Activated gamma-delta T cell (primary cell): Measurements from ENCODE around the gene KLRB1.
"Not testable (repeated sequence)": the region's sequence is repeated elsewhere in the genome, so short reads cannot be mapped to it uniquely, and the experiment has no call there.

Experiments
- DNase-seq: peaks from one replicate; lab custom pipeline; 2025; lab: John Stamatoyannopoulos, UW
- total RNA-seq, 2 donors: gene quantifications; one replicate each; lab custom pipeline; 2026; lab: John Stamatoyannopoulos, UW

The KLRB1 gene
- total RNA-seq = 95.9 to 153 reads per million in 2 donors

DNA sequence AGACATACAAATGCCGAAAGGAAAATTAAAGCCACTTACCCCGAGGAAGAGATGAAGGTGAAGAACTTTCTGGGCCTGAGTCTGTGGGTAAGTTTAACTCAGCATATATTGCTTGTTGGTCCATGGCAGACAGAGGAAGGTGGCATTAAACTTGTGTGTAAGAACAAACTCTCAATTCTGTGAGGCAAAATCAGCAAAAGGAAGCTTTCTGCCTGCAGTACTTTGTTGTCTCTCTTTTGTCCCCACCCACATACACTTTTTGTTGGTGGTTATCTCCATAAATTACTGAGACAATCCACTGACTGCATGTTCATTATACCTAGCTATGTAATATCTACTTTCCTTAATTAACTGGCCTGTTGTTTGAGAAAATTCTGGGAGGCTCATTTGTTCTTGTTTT is at the start of gene KLRB1:
TSS of gene KLRB1 (minus strand) at position 201 of the 400 bp plus-strand sequence. CDS start at position 124, 77 bp downstream.
- DNase-seq = no peak

DNA sequence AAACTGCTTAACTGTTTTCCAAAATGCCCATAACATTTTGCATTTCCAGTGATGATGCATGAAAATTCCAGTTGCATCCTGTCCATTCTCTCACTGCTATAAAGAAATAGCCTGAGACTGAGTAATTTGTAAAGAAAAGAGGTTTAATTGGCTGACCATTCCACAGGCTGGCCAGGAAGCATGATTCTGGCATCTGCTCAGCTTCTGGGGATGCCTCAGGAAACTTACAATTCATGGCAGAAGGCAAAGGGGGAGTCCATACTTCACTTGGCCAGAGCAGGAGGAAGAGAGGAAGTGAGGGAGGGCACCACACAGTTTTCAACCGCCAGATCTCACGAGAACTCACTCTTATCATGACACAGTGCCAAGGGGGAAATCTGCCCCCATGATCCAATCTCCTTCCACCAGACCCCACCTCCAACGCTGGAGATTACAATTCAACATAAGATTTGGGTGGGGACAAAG is 43.6 kb upstream of the KLRB1 start:
- no peak for DNase-seq

DNA sequence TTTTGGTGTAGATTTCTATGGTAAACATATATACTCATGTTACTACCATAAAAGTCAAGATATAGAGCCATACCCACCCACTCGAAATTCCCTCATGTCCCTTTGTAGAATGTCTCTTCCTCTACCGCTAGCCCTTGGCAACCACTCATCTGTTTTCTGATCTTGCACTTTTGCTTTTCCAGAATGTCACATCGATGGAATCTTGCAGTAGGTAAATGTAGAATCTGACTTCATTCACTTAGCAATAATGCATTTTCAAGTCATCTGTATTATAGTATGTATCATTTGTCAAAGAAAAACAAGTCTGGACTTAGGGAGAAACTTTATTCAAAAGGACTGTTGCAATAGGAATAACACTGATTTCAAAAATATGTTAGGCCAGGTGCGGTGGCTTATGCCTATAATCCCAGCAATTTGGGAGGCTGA is 42.4 kb upstream of the KLRB1 start:
- DNase-seq = no peak

DNA sequence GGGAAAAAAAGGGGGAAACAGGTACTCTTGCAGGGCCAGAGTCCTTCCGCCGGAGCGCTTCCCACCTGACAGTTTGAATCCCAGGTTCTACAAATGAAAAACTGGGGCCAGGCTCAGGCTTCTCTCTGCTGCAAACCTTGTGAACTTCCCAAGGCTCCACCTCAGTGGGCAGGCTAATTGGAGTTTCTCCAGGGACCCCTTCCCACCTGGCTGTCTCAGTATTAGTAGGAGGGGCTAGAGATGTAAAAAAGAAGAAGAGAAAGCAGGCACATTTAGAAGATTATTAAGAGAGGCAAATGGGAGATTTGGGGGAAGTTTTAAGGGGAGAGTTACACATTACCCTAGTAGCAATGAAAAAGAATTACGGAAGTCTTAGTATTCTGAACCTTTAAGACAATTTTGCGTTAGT is 41.8 kb upstream of the KLRB1 start:
- DNase-seq = no peak

DNA sequence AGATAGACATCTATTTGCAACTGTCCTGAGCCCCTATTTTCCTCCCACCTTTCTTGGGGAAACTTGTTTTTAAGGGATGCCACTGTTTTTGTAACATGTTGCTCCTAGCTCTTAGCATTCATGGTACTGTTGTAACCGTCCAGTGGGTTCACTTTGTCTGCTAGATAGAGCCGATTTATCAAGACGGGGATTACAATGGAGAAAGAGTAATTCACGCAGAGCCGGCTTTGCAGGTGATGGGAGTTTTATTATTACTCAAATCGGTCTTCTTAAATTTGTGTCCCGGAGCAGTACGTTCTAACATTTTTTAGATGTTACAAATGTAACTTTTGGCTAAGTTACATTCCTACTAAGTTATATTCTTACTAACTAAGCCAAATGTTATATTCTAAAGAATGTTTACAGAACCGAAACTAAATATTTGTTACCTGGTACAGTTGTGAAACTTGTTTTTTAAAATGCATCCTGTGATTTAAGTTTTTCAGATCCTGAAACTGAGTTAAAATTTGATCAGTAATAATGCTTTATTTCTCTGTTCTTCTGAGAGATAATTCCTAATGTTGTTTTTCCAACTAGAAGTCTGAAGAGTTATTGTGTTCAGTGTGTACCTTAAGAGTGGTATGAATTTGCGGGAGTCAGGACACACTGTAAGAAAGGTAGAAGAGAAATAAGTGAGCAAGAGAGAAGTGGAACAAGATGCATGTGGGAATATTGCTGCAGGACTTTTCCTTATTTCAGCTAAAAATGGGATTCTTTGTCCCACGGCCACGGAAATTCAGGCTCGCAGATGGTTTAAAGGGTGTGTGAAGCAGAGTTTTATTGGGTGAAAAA is 41.2 kb upstream of the KLRB1 start:
- DNase-seq = no peak

DNA sequence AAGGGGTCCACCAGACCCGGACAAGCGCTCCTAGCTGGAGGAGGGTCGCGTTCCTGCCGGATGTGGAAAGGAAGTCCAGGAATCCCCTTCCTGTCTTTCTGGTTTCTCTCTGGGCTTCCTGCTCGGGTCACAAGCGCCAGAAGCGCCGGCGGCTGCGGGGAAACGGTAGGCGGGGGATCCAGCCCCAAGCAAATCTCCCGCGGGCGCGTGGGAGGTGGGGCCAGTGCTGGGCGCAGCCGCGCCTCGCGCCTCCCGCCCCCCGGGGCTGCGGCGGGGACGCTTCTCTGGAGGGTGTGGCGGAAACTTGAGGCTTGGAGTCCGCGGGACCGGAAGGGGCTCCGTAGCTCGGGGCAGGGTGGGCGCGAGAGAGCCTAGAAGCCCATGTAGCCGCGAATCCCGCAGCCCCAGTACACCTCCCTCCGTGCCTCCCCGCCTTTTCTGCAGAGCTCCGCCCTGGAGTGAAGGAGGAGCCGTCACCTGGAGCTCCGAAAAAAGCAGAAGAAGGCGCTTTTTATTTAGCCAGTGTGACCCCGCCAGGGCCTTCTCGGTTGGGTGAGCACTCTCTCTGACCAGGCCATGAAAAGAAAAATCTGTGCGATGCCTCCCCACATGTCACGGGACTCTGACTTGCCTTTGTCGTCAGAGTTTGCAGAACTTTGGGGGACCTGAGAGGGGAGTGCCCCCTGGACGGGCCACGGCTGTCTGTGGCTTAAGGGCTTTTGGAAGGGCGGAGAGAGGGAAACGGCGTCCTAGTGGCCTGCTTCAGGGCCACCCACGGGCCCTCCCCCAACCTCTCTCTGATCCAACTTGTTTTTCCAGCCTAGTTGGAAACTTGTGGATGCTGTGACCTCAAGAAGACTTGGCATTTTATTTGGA is 40.3 kb upstream of the KLRB1 start:
- peak; percentile 87 for DNase-seq

DNA sequence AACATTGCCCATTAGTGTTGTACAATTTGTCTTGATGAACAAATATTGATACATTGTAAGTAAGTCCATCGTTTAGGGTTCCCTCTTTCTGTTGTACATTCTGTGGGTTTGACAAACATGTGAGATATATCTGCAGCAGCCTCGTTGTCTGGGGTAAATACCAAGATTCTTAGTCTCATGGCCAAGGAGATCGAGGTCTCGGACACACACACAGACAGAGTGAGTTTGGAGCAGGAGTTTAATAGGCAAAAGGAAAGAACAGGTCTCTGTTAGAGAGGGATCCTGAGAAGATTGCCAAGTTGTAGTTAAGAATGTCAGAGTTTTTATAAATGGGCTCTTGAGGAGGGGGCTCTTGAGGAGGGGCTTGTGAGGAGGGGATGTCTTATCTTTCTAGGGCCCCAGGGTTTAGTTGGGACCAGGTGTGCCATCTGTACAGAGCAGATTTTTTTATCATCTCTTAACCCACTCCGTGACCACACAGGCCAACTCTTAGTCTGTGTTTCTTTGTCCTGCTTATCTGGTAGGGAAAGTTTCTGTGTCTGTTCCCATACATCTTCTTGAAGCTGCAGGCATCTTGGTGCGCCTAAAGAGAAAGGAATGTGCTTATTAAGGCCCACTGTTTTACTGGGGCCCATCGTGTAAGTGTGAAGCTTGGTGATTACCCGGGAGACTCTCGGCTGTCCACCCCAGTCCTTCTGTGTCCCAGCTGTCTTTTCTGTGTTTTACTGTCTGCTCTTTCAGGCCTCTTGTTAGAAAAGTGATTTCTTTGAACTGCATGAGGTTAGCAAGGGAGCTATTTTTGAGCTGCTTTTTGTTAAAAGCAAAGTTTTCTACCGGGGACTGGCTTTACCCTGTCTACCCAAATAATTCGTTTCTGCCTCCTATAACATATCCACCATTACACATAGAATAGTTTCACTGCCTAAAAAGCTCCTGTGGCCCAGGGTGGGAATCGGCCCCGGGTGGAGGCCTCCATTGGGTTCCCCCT is 39.4 kb upstream of the KLRB1 start:
- no peak for DNase-seq

DNA sequence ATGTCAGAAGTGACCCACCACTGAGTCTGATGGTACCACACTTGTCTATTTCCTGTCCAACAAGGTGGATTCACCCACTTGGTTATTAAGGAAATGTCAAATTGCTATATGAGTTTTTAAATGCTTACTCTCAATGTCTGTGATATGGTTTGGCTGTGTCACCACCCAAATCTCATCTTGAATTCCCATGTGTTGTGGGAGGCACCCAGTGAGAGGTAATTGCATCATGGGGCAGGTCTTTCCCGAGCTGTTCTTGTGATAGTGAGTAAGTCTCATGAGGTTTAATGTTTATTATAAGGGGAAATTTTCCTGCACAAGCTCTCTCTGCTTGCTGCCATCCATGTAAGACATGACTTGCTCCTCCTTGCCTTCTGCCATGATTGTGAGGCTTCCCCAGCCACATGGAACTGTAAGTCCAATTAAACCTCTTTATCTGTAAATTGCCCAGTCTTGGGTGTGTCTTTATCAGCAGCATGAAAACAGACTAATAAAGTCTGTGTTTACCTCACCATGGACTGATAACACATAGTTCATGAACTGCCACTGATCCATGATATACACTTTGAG is 37.4 kb upstream of the KLRB1 start:
- not testable (repeated sequence) for DNase-seq

DNA sequence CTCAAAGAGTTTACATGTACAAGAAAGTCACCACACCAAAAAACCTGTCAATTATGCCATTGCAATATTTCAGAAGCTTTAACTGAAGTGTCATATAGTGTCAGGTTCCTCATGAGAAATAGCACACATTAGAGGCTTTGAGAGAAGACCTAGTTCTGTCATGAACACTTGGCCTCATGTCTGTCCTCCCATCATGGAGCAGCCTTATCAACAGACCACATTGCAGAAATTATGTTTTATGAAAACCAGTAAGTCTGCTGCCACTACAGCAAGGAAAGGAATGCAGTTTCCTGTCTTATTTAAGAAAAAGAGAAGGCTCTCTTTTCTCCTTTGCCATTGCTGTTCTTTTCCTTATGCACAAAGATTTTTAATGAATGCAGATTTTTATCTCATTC is 35.5 kb upstream of the KLRB1 start:
- DNase-seq = no peak

DNA sequence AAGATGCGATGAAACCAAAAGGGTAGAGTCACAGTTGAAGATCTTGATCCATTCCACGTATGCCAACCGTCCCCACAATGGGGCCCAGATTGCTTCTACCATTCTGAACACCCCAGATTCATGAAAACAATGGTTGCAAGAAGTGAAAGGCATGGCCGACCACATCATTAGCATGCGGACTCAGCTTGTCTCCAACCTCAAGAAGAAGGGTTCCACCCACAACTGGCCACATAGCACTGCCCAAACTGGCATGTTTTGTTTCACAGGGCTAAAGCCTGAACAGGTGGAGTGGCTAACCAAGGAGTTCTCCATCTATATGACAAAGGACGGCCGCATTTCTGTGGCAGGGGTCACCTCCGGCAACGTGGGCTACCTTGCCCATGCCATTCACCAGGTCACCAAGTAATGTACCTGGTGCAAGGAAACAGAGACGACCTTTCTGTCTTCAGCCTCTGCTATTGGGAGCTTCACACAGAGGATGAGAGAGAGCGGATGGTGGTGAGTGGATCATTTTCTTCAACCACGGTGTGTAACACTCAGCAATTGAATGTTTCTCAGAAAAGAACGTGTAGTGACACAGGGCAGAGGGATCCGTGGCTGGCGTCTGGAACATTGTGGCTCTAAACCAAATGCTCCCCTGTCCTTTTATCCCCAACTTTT is 35.0 kb upstream of the KLRB1 start:
- no peak for DNase-seq

DNA sequence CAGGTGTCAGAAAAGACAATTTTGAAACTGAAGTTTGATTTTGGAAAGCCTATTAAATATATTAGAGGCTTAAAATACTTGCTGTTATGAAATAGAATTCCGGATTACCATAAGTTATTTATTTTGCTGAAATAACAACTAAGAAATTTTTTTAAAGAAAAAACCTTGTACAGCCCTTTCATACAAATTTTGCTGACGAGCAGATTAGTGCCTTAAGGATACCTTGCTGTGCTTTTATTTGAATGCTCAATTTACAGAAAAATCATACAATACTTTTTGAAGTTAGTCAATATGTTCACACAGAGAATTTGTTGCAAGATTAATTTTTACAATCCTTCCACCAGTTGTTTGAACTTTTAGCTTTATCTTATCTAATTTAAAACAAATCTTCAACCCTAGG is 32.3 kb upstream of the KLRB1 start:
- DNase-seq = no peak

DNA sequence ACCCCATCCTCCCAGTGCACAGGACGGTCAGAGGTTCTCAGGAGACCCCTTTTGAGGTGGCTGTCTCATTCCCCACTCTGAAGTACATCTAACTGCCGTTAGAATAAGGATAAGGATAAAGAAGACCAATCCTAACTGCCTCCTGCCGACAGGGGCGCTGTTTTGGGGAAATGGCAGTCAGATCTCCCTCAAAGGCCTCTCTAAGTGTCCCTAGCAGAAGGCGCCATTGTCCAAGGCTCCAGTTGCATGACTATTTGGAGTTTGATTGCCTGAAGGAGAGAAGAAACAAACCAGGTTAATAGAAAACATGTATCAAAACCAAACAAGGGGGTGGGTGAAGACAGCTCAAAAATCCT is 29.1 kb upstream of the KLRB1 start:
- DNase-seq = no peak

DNA sequence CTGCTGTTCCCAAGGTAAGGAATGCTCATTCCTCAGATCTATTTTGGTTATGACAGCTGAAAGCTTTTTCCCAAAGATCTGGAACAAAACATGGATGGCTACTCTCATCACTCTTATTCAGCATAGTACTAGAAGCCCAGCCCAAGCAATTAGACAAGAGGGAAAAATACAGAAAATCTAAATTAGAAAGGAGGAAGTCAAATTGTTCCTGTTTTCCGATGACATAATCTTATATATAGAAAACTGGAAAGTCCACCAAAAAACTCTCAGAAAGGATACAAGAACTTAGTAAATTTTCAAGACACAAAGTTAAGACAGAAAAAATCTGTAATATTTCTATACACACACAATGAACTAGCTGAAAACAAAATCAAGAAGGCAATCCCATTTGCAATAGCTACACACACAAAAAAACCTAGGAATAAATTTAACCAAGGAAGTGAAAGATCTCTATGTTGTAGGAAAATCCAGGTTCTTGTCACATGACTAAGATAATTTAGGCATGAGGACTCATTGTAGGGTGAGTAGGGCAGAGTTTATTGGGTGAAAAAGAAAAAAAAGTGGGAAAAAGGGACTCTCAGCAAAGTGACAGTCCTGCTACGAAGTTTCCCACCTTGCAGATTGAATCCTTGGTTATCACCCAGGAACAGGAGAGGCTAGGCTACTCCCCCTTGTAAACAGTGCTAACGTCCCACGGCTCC is 28.6 kb upstream of the KLRB1 start:
- no peak for DNase-seq

DNA sequence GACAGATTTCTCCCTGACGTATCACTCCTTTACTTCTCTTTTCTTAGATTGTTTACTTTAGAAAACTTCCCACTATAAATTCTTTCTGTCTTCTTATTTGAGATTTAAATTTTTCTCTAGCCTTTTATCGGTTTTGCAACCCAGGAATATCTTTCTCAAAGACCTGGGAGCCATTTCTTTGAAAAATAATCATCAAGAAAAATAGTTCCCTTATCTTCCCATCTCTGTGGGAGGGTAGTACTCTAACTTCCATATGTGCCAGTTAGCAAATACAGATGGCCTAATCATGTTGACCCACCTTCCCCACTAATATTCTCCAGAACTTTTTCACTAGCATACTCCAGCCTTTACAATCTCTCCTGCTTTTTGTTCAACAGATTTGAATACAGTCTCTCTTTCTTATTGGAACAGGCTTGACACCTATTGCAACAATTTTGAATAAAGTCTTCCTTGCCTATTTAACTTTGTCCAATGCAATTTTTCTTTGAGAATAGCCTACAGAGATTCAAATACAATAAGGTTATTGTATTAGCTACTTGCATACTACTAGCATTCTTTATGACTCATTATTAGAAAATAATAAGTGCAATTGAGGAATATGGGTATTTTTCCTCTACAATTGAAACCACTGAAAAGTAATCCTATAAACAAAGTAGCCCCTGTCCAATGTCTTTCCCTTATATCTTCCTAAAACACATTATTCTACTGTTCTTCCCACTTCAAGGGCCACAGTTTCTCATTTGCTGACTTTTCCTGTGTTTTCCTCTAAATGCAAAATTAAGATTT is 27.4 kb upstream of the KLRB1 start:
- DNase-seq = no peak

DNA sequence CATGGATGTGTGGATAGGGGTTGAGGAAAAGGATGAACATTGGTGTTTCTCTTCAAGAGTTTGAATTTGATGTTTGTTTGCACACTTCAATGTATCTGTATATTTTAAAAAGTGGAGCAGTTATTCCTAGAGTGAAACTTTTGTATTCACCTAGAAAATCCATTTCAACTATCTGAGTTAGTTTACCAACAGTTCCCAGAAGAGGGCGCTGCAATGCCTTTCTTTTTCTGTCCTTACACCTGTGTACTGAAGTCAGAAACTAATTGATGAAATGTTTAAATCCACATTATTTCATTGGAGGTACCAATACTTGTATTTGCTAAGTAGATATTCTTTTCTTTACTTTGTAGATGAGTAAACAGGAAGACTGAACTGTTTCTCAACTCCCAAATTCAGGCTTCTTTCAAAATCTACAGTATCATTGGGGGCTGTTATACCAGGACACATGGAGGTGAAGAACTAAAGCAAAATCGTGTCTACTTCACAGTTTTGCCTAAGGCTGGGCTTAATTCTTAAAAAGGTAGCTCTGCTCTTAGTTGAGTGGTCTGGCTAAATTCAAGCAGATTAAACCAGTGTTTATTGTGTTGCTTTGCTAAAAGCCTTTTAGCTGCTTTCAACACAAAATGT is 26.6 kb upstream of the KLRB1 start:
- no peak for DNase-seq

DNA sequence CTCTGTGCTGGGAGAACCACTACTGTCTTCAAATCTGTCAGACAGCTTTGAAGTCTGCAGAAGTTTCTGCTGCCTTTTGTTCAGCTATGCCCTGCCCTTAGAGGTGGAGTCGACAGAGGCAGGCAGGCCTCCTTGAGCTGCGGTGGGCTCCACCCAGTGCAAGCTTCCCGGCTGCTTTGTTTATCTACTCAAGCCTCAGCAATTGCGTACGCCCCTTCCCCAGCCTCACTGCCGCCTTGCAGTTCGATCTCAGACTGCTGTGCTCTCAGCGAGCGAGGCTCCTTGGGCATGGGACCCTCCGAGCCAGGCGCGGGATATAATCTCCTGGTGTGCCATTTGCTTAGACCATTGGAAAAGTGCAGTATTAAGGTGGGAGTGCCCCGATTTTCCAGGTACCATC is 25.1 kb upstream of the KLRB1 start:
- no peak for DNase-seq

DNA sequence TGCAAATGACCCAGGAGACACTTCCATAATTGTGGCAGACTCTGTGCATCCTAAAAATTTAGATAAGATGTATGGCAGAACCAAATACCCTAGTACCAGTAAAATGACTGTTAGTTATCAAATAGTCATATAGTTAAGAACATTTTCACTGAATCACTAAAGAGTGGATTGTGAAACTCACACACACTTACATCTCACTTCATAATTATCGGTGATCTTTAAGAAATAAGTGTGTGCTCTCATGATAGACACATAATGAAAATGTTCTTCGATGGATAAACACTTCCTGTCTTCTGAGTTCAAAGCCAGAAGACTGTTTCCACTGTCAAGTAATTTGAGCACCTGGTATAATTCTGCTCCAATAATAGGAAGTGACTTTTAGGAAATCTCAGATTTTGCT is 19.1 kb upstream of the KLRB1 start:
- DNase-seq = no peak

DNA sequence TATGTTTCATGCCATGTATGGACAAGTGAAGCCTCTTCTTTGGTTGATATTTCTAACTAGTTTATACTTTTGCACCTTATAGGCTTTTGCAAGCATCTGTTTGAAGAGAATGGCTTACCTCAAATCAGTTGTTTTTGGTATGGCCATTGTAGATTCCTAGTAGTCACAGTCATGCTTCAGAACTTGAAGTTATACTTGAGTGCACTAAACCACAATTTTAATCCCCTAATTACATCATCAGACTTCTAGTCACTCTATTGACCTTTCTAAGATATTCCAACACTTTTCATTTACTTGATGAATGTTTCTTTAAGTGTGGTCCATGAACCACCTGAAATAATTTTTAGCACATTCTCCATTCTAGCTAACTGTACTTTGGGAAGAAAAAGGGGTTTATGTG is 18.6 kb upstream of the KLRB1 start:
- no peak for DNase-seq

DNA sequence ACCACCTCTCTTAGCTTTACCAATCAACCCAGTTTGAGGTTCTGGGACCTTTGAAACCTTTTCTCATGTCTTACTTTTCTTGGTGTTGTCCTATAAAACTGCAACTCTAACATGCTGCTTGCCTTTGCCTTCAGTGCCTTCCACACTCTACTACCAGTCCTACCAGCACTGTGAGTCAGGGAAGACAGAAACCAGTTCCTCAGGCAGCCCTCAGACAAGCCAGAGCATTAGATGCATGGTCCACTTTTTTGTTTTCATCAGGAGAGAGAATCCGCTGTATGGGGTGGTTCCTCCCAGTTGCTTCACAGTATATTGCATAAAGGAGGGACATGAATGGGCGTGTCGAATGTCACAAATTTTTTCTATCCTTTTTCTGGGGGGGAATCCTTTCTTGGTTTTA is 17.3 kb upstream of the KLRB1 start:
- DNase-seq = no peak
